Keratinocyte (primary cell): ENCODE data around the gene GLG1. TPM values are rescaled to one million over a fixed set of nuclear protein-coding genes. Genes with fewer than 3 reads are reported as not detected.
"Not testable (repeated sequence)": the region's sequence is repeated elsewhere in the genome, so short reads cannot be mapped to it uniquely, and the experiment has no call there.

Experiments
- DNase-seq: peaks from one replicate; pipeline ENCODE4 v3.0.0-alpha.2; 2011; ENCODE audit warnings: low read depth, missing footprints, low spot score
- FAIRE-seq: peaks from 2 replicates; lab custom pipeline; 2011; peaks lifted over from hg19 to GRCh38; lab: Jason Lieb, UNC
- H2AFZ ChIP-seq: 2 replicates; pipeline ENCODE4 v1.6.0; 2012; ENCODE audit warnings: low read length, control low read depth, inconsistent platforms; ENCODE audit not compliant: control insufficient read depth
- H3K27ac ChIP-seq: 2 replicates; pipeline ENCODE4 v1.5.1; 2011; ENCODE audit warnings: low read length; ENCODE audit not compliant: control insufficient read depth, insufficient read depth
- H3K27me3 ChIP-seq: 3 replicates; pipeline ENCODE4 v1.6.0; 2011; ENCODE audit warnings: low read length; ENCODE audit not compliant: control insufficient read depth, insufficient read depth; ENCODE audit errors: extremely low read depth
- H3K36me3 ChIP-seq, 2 experiments: 2 replicates in 1 of 2; 3 replicates in 1 of 2; pipeline ENCODE4 v1.5.1; 2011; ENCODE audit warnings: low read length in 2 of 2, mild to moderate bottlenecking in 1 of 2; ENCODE audit not compliant: control insufficient read depth in 2 of 2, insufficient read depth in 2 of 2; ENCODE audit errors: extremely low read depth in 1 of 2
- H3K4me1 ChIP-seq: 3 replicates; pipeline ENCODE4 v1.5.1; 2011; ENCODE audit warnings: low read length; ENCODE audit not compliant: control insufficient read depth, insufficient read depth; ENCODE audit errors: extremely low read depth
- H3K4me2 ChIP-seq: 3 replicates; pipeline ENCODE4 v1.6.0; 2011; ENCODE audit warnings: low read depth, low read length; ENCODE audit not compliant: control insufficient read depth, insufficient read depth; ENCODE audit errors: extremely low read depth
- H3K4me3 ChIP-seq, 3 experiments: fragments of 200-600 bp in 1 of 3; sonication (generic) in 1 of 3; 2 replicates in 2 of 3; 3 replicates in 1 of 3; pipeline ENCODE4 v1.5.1; 2011 to 2016; ENCODE audit warnings: low read length in 3 of 3, mild to moderate bottlenecking in 3 of 3, control low read depth in 2 of 3, inconsistent platforms in 1 of 3, low read depth in 1 of 3, mixed read lengths in 1 of 3, mixed run types in 1 of 3, moderate library complexity in 1 of 3; ENCODE audit not compliant: control insufficient read depth in 2 of 3, insufficient read depth in 2 of 3; ENCODE audit errors: extremely low read depth in 1 of 3
- H3K79me2 ChIP-seq: 2 replicates; pipeline ENCODE4 v1.6.0; 2012; ENCODE audit warnings: low read length; ENCODE audit not compliant: control insufficient read depth, insufficient read depth
- H3K9ac ChIP-seq: 3 replicates; pipeline ENCODE4 v1.6.0; 2011; ENCODE audit warnings: low read length; ENCODE audit not compliant: control insufficient read depth, insufficient read depth; ENCODE audit errors: extremely low read depth
- H3K9me1 ChIP-seq: 3 replicates; pipeline ENCODE4 v1.6.0; 2011; ENCODE audit warnings: low read length; ENCODE audit not compliant: control insufficient read depth, insufficient read depth; ENCODE audit errors: extremely low read depth
- H3K9me3 ChIP-seq: 2 replicates; pipeline ENCODE4 v1.5.1; 2012; ENCODE audit warnings: low read depth, low read length; ENCODE audit not compliant: control insufficient read depth
- H4K20me1 ChIP-seq: 3 replicates; pipeline ENCODE4 v1.6.0; 2011; ENCODE audit warnings: low read length; ENCODE audit not compliant: control insufficient read depth, insufficient read depth; ENCODE audit errors: extremely low read depth
- CTCF ChIP-seq, 3 experiments: IDR thresholded peaks in 1 of 3; conservative IDR thresholded peaks in 1 of 3; optimal IDR thresholded peaks in 1 of 3; 2 replicates in 2 of 3; 3 replicates in 1 of 3; pipeline versions ENCODE3 to v1.5.1; 2011; ENCODE audit warnings: low read length in 3 of 3, mild to moderate bottlenecking in 3 of 3, moderate library complexity in 2 of 3, control low read depth in 1 of 3, inconsistent platforms in 1 of 3; ENCODE audit not compliant: insufficient read depth in 2 of 3; ENCODE audit errors: extremely low read depth in 1 of 3
- EZH2 ChIP-seq: IDR thresholded peaks from one replicate; pipeline ENCODE4 v1.6.1; 2012; ENCODE audit warnings: inconsistent platforms, mild to moderate bottlenecking, low read length, moderate library complexity
- dilution Hi-C: fragments of 300-500 bp; cut with MboI; formaldehyde crosslinking; loops from one replicate; pipeline ENCODE4 v1.7.0; 2020; ENCODE audit warnings: low sequenced_read_pairs; ENCODE audit not compliant: extremely low pct_ligation_motif_present
- polyA plus RNA-seq, 5 experiments: library from polyadenylated mRNA; depleted of rRNA in 3 of 5; stranded (reverse) in 3 of 5; stranded (forward) in 1 of 5; unstranded in 1 of 5; fragments of >200 nt; gene quantifications; 1 replicate in 1 of 5; 2 replicates in 3 of 5; 3 replicates in 1 of 5; pipeline versions ENCODE4 v1.2.1 to v1.2.3, GENCODE V29; 2011 to 2012; ENCODE audit warnings: missing spikeins in 2 of 5, low read depth in 1 of 5, low replicate concordance in 1 of 5

The GLG1 gene
- polyA plus RNA-seq, 1 donor (not counting 4 experiments of a cell fraction or from before 2014, with no cell fraction given) = 63.6 TPM

- no peak for FAIRE-seq
- Histone ChIP-seq H3K27ac (no peak overlapping the region), H3K9me3 (no peaks in the 10 kb centered on the region), H3K36me3 (no peaks in the 10 kb centered on the region), H2AFZ (no peak overlapping the region), H3K4me1 (peaks cover 5% of the 10 kb centered on the region), H4K20me1 (no peaks in the 10 kb centered on the region), H3K79me2 (peaks cover 29% of the 10 kb centered on the region), H3K9me1 (no peaks in the 10 kb centered on the region), H3K9ac (no peak overlapping the region), H3K4me3 (no peak overlapping the region), H3K4me2 (no peak overlapping the region), H3K27me3 (no peaks in the 10 kb centered on the region)
- DNase-seq = no peak
- dilution Hi-C loops = no loop called here
- TF ChIP-seq CTCF (optimal IDR thresholded peaks at IDR 0.05 in 1 of 3, IDR thresholded peaks at IDR 0.05 in 1 of 3, conservative IDR thresholded peaks at IDR 0.05 in 1 of 3; ENCODE audit: extremely low read depth in 1 of 3, insufficient read depth in 2 of 3, low read length in 3 of 3) (no peak), EZH2 (no peak)
Observed at GRCh38 chr16:74557275-74557674, 49.6 kb downstream of the GLG1 start.

- Histone ChIP-seq H3K9ac (no peak overlapping the region), H3K4me3 (no peak overlapping the region), H4K20me1 (no peaks in the 10 kb centered on the region), H3K4me1 (peaks cover 5% of the 10 kb centered on the region), H2AFZ (no peak overlapping the region), H3K27ac (peak overlapping the region; percentile 13), H3K4me2 (peak overlapping the region; percentile 32), H3K9me3 (no peaks in the 10 kb centered on the region), H3K36me3 (no peaks in the 10 kb centered on the region), H3K27me3 (no peaks in the 10 kb centered on the region), H3K79me2 (peaks cover 23% of the 10 kb centered on the region), H3K9me1 (no peaks in the 10 kb centered on the region)
- dilution Hi-C loops = no loop called here
- TF ChIP-seq CTCF (optimal IDR thresholded peaks at IDR 0.05 in 1 of 3, IDR thresholded peaks at IDR 0.05 in 1 of 3, conservative IDR thresholded peaks at IDR 0.05 in 1 of 3; ENCODE audit: extremely low read depth in 1 of 3, insufficient read depth in 2 of 3, low read length in 3 of 3) = peak in 1 of 3 experiments; percentile 10
- TF ChIP-seq EZH2 = no peak
- peak; percentile 15 for DNase-seq
- FAIRE-seq = no peak
Observed at GRCh38 chr16:74556375-74556922, 50.5 kb downstream of the GLG1 start.

- H3K79me2 ChIP-seq, H3K36me3 ChIP-seq, H3K9me1 ChIP-seq, DNase-seq, FAIRE-seq, H3K9ac ChIP-seq, H3K9me3 ChIP-seq, H3K4me1 ChIP-seq, H3K4me2 ChIP-seq, H4K20me1 ChIP-seq, dilution Hi-C loops, H2AFZ ChIP-seq, H3K27ac ChIP-seq, H3K4me3 ChIP-seq, H3K27me3 ChIP-seq: not testable (repeated sequence)
Observed at GRCh38 chr16:74552357-74552756, 54.6 kb downstream of the GLG1 start.
